Mesenchymal stem cell (in vitro differentiated cells and primary cell): ENCODE measurements around the gene ZC3H7A.

Source experiments
- DNase-seq: peaks from one replicate; pipeline ENCODE4 v3.0.0-alpha.2; 2013
- H2AFZ ChIP-seq: one replicate; pipeline ENCODE4 v1.6.1; 2013; ENCODE audit warnings: low read depth, mild to moderate bottlenecking, control low read depth, inconsistent platforms, low read length, moderate library complexity
- H2AK5ac ChIP-seq: 2 replicates; pipeline ENCODE4 v1.6.1; 2013; ENCODE audit warnings: low read length, moderate library complexity, mild to moderate bottlenecking, inconsistent platforms; ENCODE audit not compliant: severe bottlenecking
- H2BK120ac ChIP-seq: one replicate; pipeline ENCODE4 v1.6.1; 2013; ENCODE audit warnings: low read depth, mild to moderate bottlenecking, inconsistent platforms, low read length, moderate library complexity
- H2BK12ac ChIP-seq, 2 experiments: one replicate each; pipeline ENCODE4 v1.6.1; 2013; ENCODE audit warnings: inconsistent platforms in 2 of 2, low read length in 2 of 2, mild to moderate bottlenecking in 2 of 2, moderate library complexity in 2 of 2, control low read depth in 1 of 2
- H2BK15ac ChIP-seq: one replicate; pipeline ENCODE4 v1.6.1; 2013; ENCODE audit warnings: mild to moderate bottlenecking, low read depth, inconsistent platforms; ENCODE audit not compliant: poor library complexity, severe bottlenecking
- H2BK5ac ChIP-seq: 2 replicates; pipeline ENCODE4 v1.6.1; 2013; ENCODE audit warnings: low read depth, mild to moderate bottlenecking, low read length, control low read depth, inconsistent platforms; ENCODE audit not compliant: poor library complexity, severe bottlenecking
- H3K14ac ChIP-seq, 2 experiments: one replicate each; pipeline ENCODE4 v1.6.1; 2013; ENCODE audit warnings: inconsistent platforms in 2 of 2, low read length in 2 of 2, control low read depth in 1 of 2, mild to moderate bottlenecking in 1 of 2, moderate library complexity in 1 of 2
- H3K18ac ChIP-seq, 2 experiments: one replicate each; pipeline ENCODE4 v1.6.1; 2013; ENCODE audit warnings: inconsistent platforms in 2 of 2, low read length in 2 of 2, control low read depth in 1 of 2, low read depth in 1 of 2, mild to moderate bottlenecking in 1 of 2
- H3K23ac ChIP-seq, 2 experiments: one replicate each; pipeline ENCODE4 v1.6.1; 2013; ENCODE audit warnings: inconsistent platforms in 2 of 2, low read length in 2 of 2, mild to moderate bottlenecking in 2 of 2, moderate library complexity in 2 of 2, control low read depth in 1 of 2
- H3K27ac ChIP-seq: 2 replicates; pipeline ENCODE4 v1.5.1; 2013; ENCODE audit warnings: mild to moderate bottlenecking, moderate library complexity, low read length, control low read depth, inconsistent platforms; ENCODE audit not compliant: poor library complexity, severe bottlenecking
- H3K27me3 ChIP-seq, 2 experiments: 2 replicates each; pipeline versions ENCODE4 v1.6.1 to v1.7.0; 2013; ENCODE audit warnings: low read length in 2 of 2, mild to moderate bottlenecking in 2 of 2, moderate library complexity in 2 of 2, control low read depth in 1 of 2, inconsistent platforms in 1 of 2; ENCODE audit not compliant: control insufficient read depth in 1 of 2, insufficient read depth in 1 of 2
- H3K36me3 ChIP-seq, 2 experiments: 2 replicates each; pipeline versions ENCODE4 v1.6.1 to v1.7.0; 2013; ENCODE audit warnings: low read length in 2 of 2, control low read depth in 1 of 2, inconsistent platforms in 1 of 2, low read depth in 1 of 2, mild to moderate bottlenecking in 1 of 2; ENCODE audit not compliant: insufficient read depth in 2 of 2, control insufficient read depth in 1 of 2
- H3K4ac ChIP-seq, 2 experiments: one replicate each; pipeline ENCODE4 v1.6.1; 2013; ENCODE audit warnings: inconsistent platforms in 2 of 2, low read length in 2 of 2, mild to moderate bottlenecking in 2 of 2, moderate library complexity in 2 of 2, control low read depth in 1 of 2, low read depth in 1 of 2
- H3K4me1 ChIP-seq: 2 replicates; pipeline ENCODE4 v1.6.1; 2013; ENCODE audit warnings: low read depth, low read length, control low read depth; ENCODE audit not compliant: control insufficient read depth, insufficient read depth
- H3K4me2 ChIP-seq: 2 replicates; pipeline ENCODE4 v1.6.1; 2013; ENCODE audit warnings: low read length, mild to moderate bottlenecking, inconsistent platforms; ENCODE audit not compliant: poor library complexity, severe bottlenecking
- H3K4me3 ChIP-seq, 2 experiments: 2 replicates each; pipeline versions ENCODE4 v1.5.1 to v1.7.0; 2013; ENCODE audit warnings: low read length in 2 of 2, mild to moderate bottlenecking in 2 of 2, control low read depth in 1 of 2, low read depth in 1 of 2; ENCODE audit not compliant: insufficient read depth in 1 of 2
- H3K79me1 ChIP-seq: replicated peaks from 2 replicates; pipeline ENCODE4 v1.6.1; 2013; ENCODE audit warnings: mild to moderate bottlenecking, control low read depth, low read length, inconsistent platforms; ENCODE audit not compliant: poor library complexity, severe bottlenecking
- H3K9ac ChIP-seq: 2 replicates; pipeline ENCODE4 v1.7.0; 2013; ENCODE audit warnings: mild to moderate bottlenecking, low read length, moderate library complexity
- H3K9me3 ChIP-seq: 2 replicates; pipeline ENCODE4 v1.7.0; 2013; ENCODE audit warnings: mild to moderate bottlenecking, low read length; ENCODE audit not compliant: control insufficient read depth
- H4K8ac ChIP-seq: one replicate; pipeline ENCODE4 v1.6.1; 2013; ENCODE audit warnings: inconsistent platforms, mild to moderate bottlenecking, low read length, moderate library complexity
- H4K91ac ChIP-seq: one replicate; pipeline ENCODE4 v1.6.1; 2013; ENCODE audit warnings: mild to moderate bottlenecking, low read length, inconsistent platforms
- WGBS: methylation state at CpG from one replicate; pipeline ENCODE4 v1.1.7; 2013; ENCODE audit warnings: mixed read lengths; 5-methylcytosine and 5-hydroxymethylcytosine counted together

Gene ZC3H7A

DNA sequence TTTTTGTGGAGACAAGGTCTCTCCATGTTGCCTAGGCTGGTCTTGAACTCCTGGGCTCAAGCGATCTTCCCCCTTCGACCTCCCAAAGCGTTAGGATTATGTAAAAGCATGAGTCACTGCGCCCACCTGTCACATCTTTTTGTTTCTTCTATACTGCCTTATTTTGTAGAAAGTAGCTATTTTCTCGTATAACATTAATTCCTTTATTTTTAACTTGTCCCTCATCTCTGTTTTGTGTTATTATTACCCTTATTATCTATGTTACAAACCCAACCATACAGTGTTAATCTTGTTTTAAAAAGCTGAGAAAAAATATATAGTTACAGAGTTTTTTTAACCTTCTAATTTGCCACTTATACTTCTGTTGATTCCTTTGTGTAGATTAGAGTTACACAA, 53.0 kb downstream of the ZC3H7A start:
- peaks cover 10% of the 10 kb centered on the region for H3K4me1 ChIP-seq
- no peak overlapping the region for H3K4me2 ChIP-seq
- no peak overlapping the region for H2AK5ac ChIP-seq
- H4K8ac ChIP-seq = no peak overlapping the region
- no peaks in the 10 kb centered on the region for H3K9me3 ChIP-seq
- no peak overlapping the region for H3K9ac ChIP-seq
- no CpG with 5 or more reads among the region's 5 CpGs for WGBS
- H3K27me3 ChIP-seq = no peaks in the 10 kb centered on the region
- no peak overlapping the region for H3K18ac ChIP-seq
- H3K23ac ChIP-seq = no peak overlapping the region
- H2AFZ ChIP-seq = no peak overlapping the region
- no peak overlapping the region for H2BK5ac ChIP-seq
- no peak overlapping the region for H3K27ac ChIP-seq
- H3K36me3 ChIP-seq = peaks cover 8 to 14% of the 10 kb centered on the region in 2 experiments
- DNase-seq = no peak
- H2BK15ac ChIP-seq = no peak overlapping the region
- H3K79me1 ChIP-seq = peaks cover 10% of the 10 kb centered on the region
- H3K4ac ChIP-seq = no peak overlapping the region
- no peak overlapping the region for H4K91ac ChIP-seq
- no peak overlapping the region for H3K4me3 ChIP-seq
- H2BK120ac ChIP-seq = peak overlapping the region; percentile 15
- no peak overlapping the region for H3K14ac ChIP-seq
- no peak overlapping the region for H2BK12ac ChIP-seq

DNA sequence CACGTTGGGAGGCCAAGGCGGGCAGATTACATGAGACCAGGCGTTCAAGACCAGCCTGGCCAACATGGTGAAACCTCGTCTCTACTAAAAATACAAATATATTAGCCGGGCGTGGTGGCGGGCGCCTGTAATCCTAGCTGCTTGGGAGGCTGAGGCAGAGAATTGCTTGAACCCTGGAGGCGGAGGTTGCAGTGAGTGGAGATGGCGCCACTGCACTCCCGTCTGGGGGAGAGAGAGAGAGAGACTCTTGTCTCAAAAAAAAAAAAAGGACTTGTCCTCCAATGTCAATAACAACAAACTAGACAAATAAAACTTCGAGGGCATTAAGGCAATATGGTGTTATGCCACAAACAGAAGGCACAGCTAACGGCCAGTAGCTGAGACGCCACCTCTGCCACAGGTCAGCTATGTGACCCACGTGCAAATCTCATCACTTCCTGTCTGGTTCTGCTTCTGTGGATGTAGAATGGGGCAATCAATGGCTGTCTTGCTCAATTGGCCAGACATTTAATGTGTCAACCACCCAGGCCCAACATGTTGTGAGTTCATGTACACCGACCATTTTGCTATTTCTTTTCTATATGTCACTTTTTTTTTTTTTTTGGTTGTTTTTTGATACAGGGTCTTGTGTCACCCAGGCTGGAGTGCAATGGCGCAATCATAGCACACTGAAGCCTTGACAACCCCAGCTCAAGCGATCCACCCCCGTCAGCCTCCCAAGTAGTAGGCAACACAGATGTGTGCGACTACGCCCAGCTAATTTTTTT, 53.6 kb downstream of the ZC3H7A start:
- Histone ChIP-seq H3K9ac (peak overlapping the region; percentile 92), H4K8ac (peak overlapping the region; percentile 35), H2BK5ac (no peak overlapping the region), H3K23ac (no peak overlapping the region), H3K14ac (no peak overlapping the region), H3K27me3 (no peaks in the 10 kb centered on the region), H3K27ac (peak overlapping the region; percentile 56), H2AFZ (peak overlapping the region; percentile 49), H3K4me1 (peaks cover 8% of the 10 kb centered on the region), H3K18ac (peak overlapping the region; percentile 35 to 55), H2AK5ac (no peak overlapping the region), H2BK15ac (no peak overlapping the region), H3K4ac (no peak overlapping the region), H3K4me2 (peak overlapping the region; percentile 59), H3K9me3 (no peaks in the 10 kb centered on the region), H3K36me3 (peaks cover 4 to 9% of the 10 kb centered on the region in 2 experiments), H4K91ac (no peak overlapping the region), H3K4me3 (peak overlapping the region; percentile 82 to 97), H2BK12ac (peak overlapping the region in 1 of 2 experiments; percentile 69), H3K79me1 (peaks cover 10% of the 10 kb centered on the region), H2BK120ac (peak overlapping the region; percentile 15)
- WGBS = 63% methylated on average over 11 of the region's 21 CpGs
- DNase-seq = peak; percentile 89

DNA sequence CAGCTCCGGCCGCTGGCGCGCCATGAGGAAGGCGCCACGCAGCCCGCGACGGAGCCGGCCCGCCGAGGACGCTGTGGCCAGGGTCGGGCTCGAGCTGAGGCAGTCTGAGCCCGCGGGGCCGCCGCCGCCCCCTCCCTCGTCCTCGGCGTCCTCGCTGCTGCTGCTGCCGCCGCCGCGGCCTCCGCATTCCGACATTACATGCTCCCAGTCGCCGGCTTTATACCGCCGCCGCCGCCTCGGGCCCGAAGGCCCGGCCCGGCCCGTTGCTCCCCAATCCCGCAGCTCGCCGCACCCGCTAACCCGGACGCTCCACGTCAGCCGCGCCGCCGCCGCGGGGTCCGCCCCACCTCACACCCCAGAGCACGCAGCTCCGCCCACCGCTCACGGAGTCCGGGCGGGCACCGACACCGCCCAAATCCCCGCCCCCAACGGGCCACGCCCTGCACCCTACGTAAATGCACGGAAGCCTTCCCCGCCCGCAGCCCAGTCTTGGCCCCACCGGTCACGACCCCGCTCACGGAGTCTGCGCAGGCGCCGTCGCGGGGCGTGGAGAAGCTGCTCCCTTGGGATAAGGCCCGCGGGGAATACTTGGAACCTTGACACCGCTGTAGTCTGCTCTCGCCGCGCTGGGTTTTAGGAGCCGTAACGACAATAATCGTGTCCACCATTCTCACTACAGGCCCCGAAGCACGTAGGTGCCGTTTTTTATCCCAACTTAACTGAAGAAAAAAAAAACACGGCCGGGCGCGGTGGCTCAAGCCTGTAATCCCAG, 54.3 kb downstream of the ZC3H7A start, which contains the start of gene TXNDC11:
TSS of gene TXNDC11 (minus strand) at position 322 of the 772 bp plus-strand sequence. CDS start at position 195, 127 bp downstream.
- Histone ChIP-seq H3K18ac (peak within 1 kb of the TSS; percentile 92 to 93), H3K9ac (peak within 1 kb of the TSS; percentile 92), H3K27me3 (no peaks in the 10 kb centered on the region), H3K9me3 (no peaks in the 10 kb centered on the region), H4K8ac (peak within 1 kb of the TSS; percentile 95), H3K27ac (peak within 1 kb of the TSS; percentile 56), H2AFZ (peak within 1 kb of the TSS; percentile 79), H3K36me3 (peaks cover 4 to 7% of the 10 kb centered on the region in 2 experiments), H3K4me2 (peak within 1 kb of the TSS; percentile 59), H3K4me3 (peak within 1 kb of the TSS; percentile 87 to 97), H3K23ac (peak within 1 kb of the TSS in 1 of 2 experiments; percentile 46), H2BK120ac (peak within 1 kb of the TSS; percentile 85), H3K14ac (peak within 1 kb of the TSS in 1 of 2 experiments; percentile 99), H2BK12ac (peak within 1 kb of the TSS; percentile 63 to 69), H2BK15ac (peak within 1 kb of the TSS; percentile 83), H3K4me1 (peaks cover 7% of the 10 kb centered on the region), H2AK5ac (no peak within 1 kb of the TSS), H3K4ac (peak within 1 kb of the TSS; percentile 91 to 95), H4K91ac (peak within 1 kb of the TSS; percentile 86), H3K79me1 (peaks cover 13% of the 10 kb centered on the region), H2BK5ac (peak within 1 kb of the TSS; percentile 90)
- under 1% methylated on average over 74 of the region's 96 CpGs for WGBS
- DNase-seq = peak; percentile 97
